GM12892 (cell line): ENCODE measurements around the gene ERG.

ENCODE experiments used
- DNase-seq: peaks from one replicate; pipeline ENCODE4 v3.0.0; 2011; ENCODE audit not compliant: insufficient read length
- FAIRE-seq: peaks from 2 replicates; lab custom pipeline; 2011; peaks lifted over from hg19 to GRCh38; lab: Jason Lieb, UNC
- POLR2A ChIP-seq: IDR thresholded peaks from 2 replicates; pipeline ENCODE4 v1.6.1; 2011; ENCODE audit warnings: low read depth, low read length, control low read depth
- POLR2AphosphoS5 ChIP-seq: IDR thresholded peaks from 2 replicates; pipeline ENCODE4 v1.6.1; 2011; ENCODE audit warnings: low read depth, low read length, control low read depth
- TAF1 ChIP-seq: IDR thresholded peaks from 2 replicates; pipeline ENCODE4 v1.6.1; 2011; ENCODE audit warnings: low read depth, mild to moderate bottlenecking, control low read depth, low read length, borderline replicate concordance

The ERG gene

GRCh38 chr21:38468989-38469388, 29.3 kb downstream of the ERG start:
- DNase-seq (no peak), FAIRE-seq (no peak)
- TF ChIP-seq TAF1, result no peak
- no peak for TF ChIP-seq POLR2AphosphoS5
- no peak for TF ChIP-seq POLR2A

- TF ChIP-seq TAF1, result no peak
- TF ChIP-seq POLR2A, result no peak
- no peak for TF ChIP-seq POLR2AphosphoS5
- FAIRE-seq (no peak), DNase-seq (no peak)
These were observed 30.4 kb downstream of the ERG start for GRCh38 chr21:38467911-38468310.

- DNase-seq, result no peak
- TF ChIP-seq TAF1 (no peak), POLR2AphosphoS5 (no peak), POLR2A (no peak)
- FAIRE-seq, result no peak
These were observed 30.9 kb downstream of the ERG start for GRCh38 chr21:38467374-38467773.

GRCh38 chr21:38460171-38460742, 38.0 kb downstream of the ERG start:
- FAIRE-seq (no peak), DNase-seq (no peak)
- no peak for TF ChIP-seq TAF1
- no peak for TF ChIP-seq POLR2AphosphoS5
- no peak for TF ChIP-seq POLR2A

GRCh38 chr21:38459490-38459889, 38.8 kb downstream of the ERG start:
- FAIRE-seq (no peak), DNase-seq (no peak)
- TF ChIP-seq TAF1 (no peak), POLR2A (no peak), POLR2AphosphoS5 (no peak)

GRCh38 chr21:38455403-38455802, 42.9 kb downstream of the ERG start:
- FAIRE-seq (no peak), DNase-seq (no peak)
- no peak for TF ChIP-seq POLR2A
- TF ChIP-seq POLR2AphosphoS5, result no peak
- TF ChIP-seq TAF1, result no peak

GRCh38 chr21:38454702-38455101, 43.6 kb downstream of the ERG start:
- FAIRE-seq, result no peak
- no peak for DNase-seq
- no peak for TF ChIP-seq POLR2AphosphoS5
- TF ChIP-seq TAF1, result no peak
- no peak for TF ChIP-seq POLR2A

- FAIRE-seq (no peak), DNase-seq (no peak)
- TF ChIP-seq POLR2A (no peak), POLR2AphosphoS5 (no peak)
These were observed 44.1 kb downstream of the ERG start for GRCh38 chr21:38454161-38454560.

- no peak for FAIRE-seq
- TF ChIP-seq POLR2AphosphoS5 (no peak), POLR2A (no peak), TAF1 (no peak)
- no peak for DNase-seq
These were observed 49.4 kb downstream of the ERG start for GRCh38 chr21:38448671-38449385.

- FAIRE-seq, result no peak
- TF ChIP-seq POLR2A (no peak), POLR2AphosphoS5 (no peak), TAF1 (no peak)
- DNase-seq, result no peak
These were observed 50.7 kb downstream of the ERG start for GRCh38 chr21:38447611-38448010.

- FAIRE-seq (no peak), DNase-seq (no peak)
- TF ChIP-seq POLR2AphosphoS5, result no peak
These were observed 53.6 kb downstream of the ERG start for GRCh38 chr21:38444691-38445090.

GRCh38 chr21:38443110-38443509, 55.2 kb downstream of the ERG start:
- no peak for DNase-seq
- TF ChIP-seq POLR2AphosphoS5, result no peak
- no peak for TF ChIP-seq POLR2A
- no peak for TF ChIP-seq TAF1
- no peak for FAIRE-seq
